Measurements from ENCODE around the gene AKT3.

The AKT3 gene

DNA sequence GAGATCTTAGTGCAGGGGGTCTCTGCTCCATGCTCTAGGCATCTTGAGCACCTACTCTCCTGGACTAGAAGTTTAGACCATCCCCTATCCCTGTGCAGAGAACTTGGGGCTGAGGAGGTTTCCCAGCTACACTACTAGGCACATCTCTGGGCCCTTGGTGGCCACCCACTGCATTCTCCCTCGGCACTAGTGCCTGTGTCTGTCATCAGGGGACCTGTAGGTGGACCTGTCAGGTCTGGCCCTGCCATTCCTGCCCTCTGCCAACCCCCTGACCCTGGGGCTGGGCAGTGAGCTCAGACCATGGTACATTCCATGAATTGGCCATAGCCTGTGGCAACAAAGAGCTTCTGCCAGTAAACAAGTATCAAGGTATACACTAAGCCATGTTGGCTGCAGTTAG is 269.1 kb downstream of the AKT3 start:
- no peak for TF ChIP-seq CEBPB (IDR thresholded peaks at IDR 0.05)
- no peak for TF ChIP-seq TCF12 (IDR thresholded peaks at IDR 0.05; ENCODE audit: low read depth)
- TF ChIP-seq TEAD4 (IDR thresholded peaks at IDR 0.05) = no peak
- no peak for TF ChIP-seq TAF1 (IDR thresholded peaks at IDR 0.05; ENCODE audit: low read depth)
- TF ChIP-seq, protein P1, sequence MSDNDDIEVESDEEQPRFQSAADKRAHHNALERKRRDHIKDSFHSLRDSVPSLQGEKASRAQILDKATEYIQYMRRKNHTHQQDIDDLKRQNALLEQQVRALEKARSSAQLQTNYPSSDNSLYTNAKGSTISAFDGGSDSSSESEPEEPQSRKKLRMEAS (IDR thresholded peaks at IDR 0.05) = no peak
- TF ChIP-seq EP300 (IDR thresholded peaks at IDR 0.05; ENCODE audit: borderline replicate concordance) = no peak
- no peak for TF ChIP-seq YY1 (IDR thresholded peaks at IDR 0.05; ENCODE audit: low read depth)
- TF ChIP-seq EGR1 (IDR thresholded peaks at IDR 0.05) = no peak
- no peak for TF ChIP-seq CREB1 (IDR thresholded peaks at IDR 0.05; ENCODE audit: low read depth)

DNA sequence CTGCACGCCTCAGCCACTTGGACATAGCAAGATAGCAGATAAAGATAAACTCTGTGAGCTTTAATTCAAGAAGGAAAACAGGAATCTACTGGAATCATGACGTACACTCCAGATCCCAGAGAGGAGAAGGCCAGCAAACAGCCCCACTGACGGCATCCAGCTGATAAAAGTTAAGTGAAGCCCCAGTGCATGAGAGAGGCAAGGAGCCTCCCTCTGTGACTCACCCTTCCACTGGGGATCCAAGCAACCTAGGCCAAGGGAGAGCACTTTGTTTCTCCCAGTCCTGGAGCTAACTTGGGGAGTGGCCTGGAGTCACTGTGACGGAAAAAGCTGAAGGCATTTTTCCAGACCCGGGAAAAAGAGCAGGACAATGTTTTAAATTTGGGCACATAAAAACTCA is 270.0 kb downstream of the AKT3 start:
- TF ChIP-seq CEBPB (IDR thresholded peaks at IDR 0.05) (no peak), TAF1 (IDR thresholded peaks at IDR 0.05; ENCODE audit: low read depth) (no peak), NFIC (IDR thresholded peaks at IDR 0.05) (no peak), TCF12 (IDR thresholded peaks at IDR 0.05; ENCODE audit: low read depth) (no peak), FOXM1 (IDR thresholded peaks at IDR 0.05; ENCODE audit: borderline replicate concordance, low read depth) (no peak), REST (IDR thresholded peaks at IDR 0.05; ENCODE audit: low read depth) (no peak), CREB1 (IDR thresholded peaks at IDR 0.05; ENCODE audit: low read depth) (no peak), RAD21 (IDR thresholded peaks at IDR 0.05; ENCODE audit: low read depth) (no peak), YY1 (IDR thresholded peaks at IDR 0.05; ENCODE audit: low read depth) (no peak), TEAD4 (IDR thresholded peaks at IDR 0.05) (no peak), EP300 (IDR thresholded peaks at IDR 0.05; ENCODE audit: borderline replicate concordance) (no peak), EGR1 (IDR thresholded peaks at IDR 0.05) (no peak), USF1 (IDR thresholded peaks at IDR 0.05) (no peak), ZBTB7A (IDR thresholded peaks at IDR 0.05; ENCODE audit: low read depth) (no peak)
- TF ChIP-seq, protein P1 (IDR thresholded peaks at IDR 0.05) = no peak

DNA sequence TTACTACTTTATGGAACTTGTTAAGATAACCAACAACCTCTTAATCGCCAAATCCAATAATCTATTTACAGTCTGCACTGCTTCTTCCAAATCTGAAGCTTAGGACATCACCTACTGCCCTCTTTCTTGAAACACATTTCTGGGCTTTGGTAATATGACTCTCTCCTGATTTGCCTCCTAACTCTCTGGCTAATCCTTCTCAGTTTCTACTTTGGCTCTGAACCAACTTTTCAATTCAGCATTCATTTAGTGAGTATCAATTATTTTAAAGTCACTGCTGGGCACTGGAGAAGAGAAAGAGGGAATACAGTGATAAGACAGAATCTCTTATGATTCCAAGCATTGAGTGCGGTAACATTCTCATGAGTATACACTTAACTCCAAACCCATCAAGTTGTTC is 275.0 kb downstream of the AKT3 start:
- TF ChIP-seq TEAD4 (IDR thresholded peaks at IDR 0.05) (no peak), CEBPB (IDR thresholded peaks at IDR 0.05) (no peak), CREB1 (IDR thresholded peaks at IDR 0.05; ENCODE audit: low read depth) (no peak), EGR1 (IDR thresholded peaks at IDR 0.05) (no peak), YY1 (IDR thresholded peaks at IDR 0.05; ENCODE audit: low read depth) (no peak), USF1 (IDR thresholded peaks at IDR 0.05) (no peak), EP300 (IDR thresholded peaks at IDR 0.05; ENCODE audit: borderline replicate concordance) (no peak), REST (IDR thresholded peaks at IDR 0.05; ENCODE audit: low read depth) (no peak), FOXM1 (IDR thresholded peaks at IDR 0.05; ENCODE audit: borderline replicate concordance, low read depth) (no peak), TCF12 (IDR thresholded peaks at IDR 0.05; ENCODE audit: low read depth) (no peak), ZBTB7A (IDR thresholded peaks at IDR 0.05; ENCODE audit: low read depth) (no peak), RAD21 (IDR thresholded peaks at IDR 0.05; ENCODE audit: low read depth) (no peak), NFIC (IDR thresholded peaks at IDR 0.05) (no peak), TAF1 (IDR thresholded peaks at IDR 0.05; ENCODE audit: low read depth) (no peak)
- TF ChIP-seq, protein P1 (IDR thresholded peaks at IDR 0.05) = no peak

GRCh38 chr1:243572940-243573339 is 277.1 kb downstream of the AKT3 start:
- no peak for TF ChIP-seq CEBPB (IDR thresholded peaks at IDR 0.05)
- TF ChIP-seq YY1 (IDR thresholded peaks at IDR 0.05; ENCODE audit: low read depth) = no peak
- no peak for TF ChIP-seq FOXM1 (IDR thresholded peaks at IDR 0.05; ENCODE audit: borderline replicate concordance, low read depth)
- TF ChIP-seq RAD21 (IDR thresholded peaks at IDR 0.05; ENCODE audit: low read depth) = no peak
- no peak for TF ChIP-seq EP300 (IDR thresholded peaks at IDR 0.05; ENCODE audit: borderline replicate concordance)
- no peak for TF ChIP-seq USF1 (IDR thresholded peaks at IDR 0.05)
- TF ChIP-seq, protein P1 (IDR thresholded peaks at IDR 0.05) = no peak
- TF ChIP-seq CREB1 (IDR thresholded peaks at IDR 0.05; ENCODE audit: low read depth) = no peak
- TF ChIP-seq TAF1 (IDR thresholded peaks at IDR 0.05; ENCODE audit: low read depth) = no peak
- no peak for TF ChIP-seq TCF12 (IDR thresholded peaks at IDR 0.05; ENCODE audit: low read depth)
- no peak for TF ChIP-seq REST (IDR thresholded peaks at IDR 0.05; ENCODE audit: low read depth)
- TF ChIP-seq ZBTB7A (IDR thresholded peaks at IDR 0.05; ENCODE audit: low read depth) = no peak
